ENCODE results near the gene TARS2.

TARS2 gene

GRCh38 chr1:150555198-150555970 is 68.2 kb downstream of the TARS2 start:
- peaks cover 38% of the 10 kb centered on the region for H3K4me1 Mint-ChIP-seq
- H3K36me3 Mint-ChIP-seq: no peaks in the 10 kb centered on the region
- no peak overlapping the region for H3K27ac Mint-ChIP-seq
- H3K27me3 Mint-ChIP-seq: no peaks in the 10 kb centered on the region
- no peak for ATAC-seq
- no peaks in the 10 kb centered on the region for H3K9me3 Mint-ChIP-seq
- H3K4me3 Mint-ChIP-seq: no peak overlapping the region

DNA sequence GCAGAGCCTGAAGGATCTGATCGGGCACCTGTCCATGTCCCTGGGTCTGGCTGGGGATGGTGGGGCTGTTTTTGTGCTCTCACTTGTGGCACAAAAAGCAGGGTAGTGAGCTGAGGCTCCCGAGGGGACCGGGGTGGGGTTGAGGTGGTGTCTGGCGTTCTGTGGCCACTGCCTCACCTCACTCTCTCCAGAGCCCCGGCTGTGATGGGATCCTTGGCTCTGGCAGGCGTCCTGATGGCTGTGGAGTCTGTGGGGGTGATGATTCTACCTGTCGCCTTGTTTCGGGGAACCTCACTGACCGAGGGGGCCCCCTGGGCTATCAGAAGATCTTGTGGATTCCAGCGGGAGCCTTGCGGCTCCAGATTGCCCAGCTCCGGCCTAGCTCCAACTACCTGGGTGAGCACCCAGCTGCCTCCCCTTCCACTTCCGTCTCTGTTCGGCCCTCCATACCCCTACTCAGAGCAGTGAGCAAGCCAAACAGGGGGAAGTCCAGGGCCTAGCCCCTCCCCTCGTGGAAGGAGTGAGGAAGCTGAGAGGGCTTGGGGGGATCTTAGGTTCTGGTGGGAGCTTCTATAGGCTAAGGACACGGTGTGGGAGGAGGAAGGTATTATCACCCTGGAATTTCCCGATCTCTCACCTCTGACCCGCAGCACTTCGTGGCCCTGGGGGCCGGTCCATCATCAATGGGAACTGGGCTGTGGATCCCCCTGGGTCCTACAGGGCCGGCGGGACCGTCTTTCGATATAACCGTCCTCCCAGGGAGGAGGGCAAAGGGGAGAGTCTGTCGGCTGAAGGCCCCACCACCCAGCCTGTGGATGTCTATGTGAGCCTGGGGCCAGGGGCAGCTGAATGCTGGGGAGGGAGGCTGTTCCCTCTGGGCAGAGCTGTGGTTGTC is 69.0 kb downstream of the TARS2 start:
- no peak for ATAC-seq

GRCh38 chr1:150557065-150557600 is 69.9 kb downstream of the TARS2 start:
- H3K36me3 Mint-ChIP-seq: no peaks in the 10 kb centered on the region
- ATAC-seq: no peak

More for the DNA sequence above, 69.0 kb downstream of the TARS2 start:
- no peaks in the 10 kb centered on the region for H3K27me3 Mint-ChIP-seq
- peaks cover 38% of the 10 kb centered on the region for H3K4me1 Mint-ChIP-seq
- no peaks in the 10 kb centered on the region for H3K9me3 Mint-ChIP-seq
- no peaks in the 10 kb centered on the region for H3K36me3 Mint-ChIP-seq
- no peak overlapping the region for H3K4me3 Mint-ChIP-seq
- H3K27ac Mint-ChIP-seq: no peak overlapping the region

More at GRCh38 chr1:150557065-150557600, 69.9 kb downstream of the TARS2 start:
- no peak overlapping the region for H3K27ac Mint-ChIP-seq
- H3K4me1 Mint-ChIP-seq: peaks cover 37% of the 10 kb centered on the region
- no peaks in the 10 kb centered on the region for H3K27me3 Mint-ChIP-seq
- no peaks in the 10 kb centered on the region for H3K9me3 Mint-ChIP-seq
- no peak overlapping the region for H3K4me3 Mint-ChIP-seq
